GM12878 (cell line): ENCODE measurements around the gene RAB23. TPM values are rescaled to one million over a fixed set of nuclear protein-coding genes. Genes with fewer than 3 reads are reported as not detected.
A peak's percentile ranks its signal among the peaks of the same experiment; 100 is the strongest.

ENCODE experiments used
- CBX3 ChIP-seq: fragments of 200-600 bp; sonication (generic); IDR thresholded peaks from 2 replicates; pipeline ENCODE4 v1.6.1; 2016; ENCODE audit warnings: low read depth, borderline replicate concordance
- CBX5 ChIP-seq: sonication (generic); IDR thresholded peaks from 2 replicates; pipeline ENCODE4 v1.6.1; 2016; ENCODE audit warnings: low read depth, moderate library complexity, mild to moderate bottlenecking, inconsistent platforms
- ETV6 ChIP-seq, 2 experiments: fragments of 450-650 bp in 1 of 2; IDR thresholded peaks in 1 of 2; conservative IDR thresholded peaks in 1 of 2; 2 replicates each; pipeline ENCODE4 v1.6.1; 2014; ENCODE audit warnings: antibody characterized with exemption in 1 of 2, borderline replicate concordance in 1 of 2, low read depth in 1 of 2, mild to moderate bottlenecking in 1 of 2, moderate library complexity in 1 of 2
- FOXK2 ChIP-seq: fragments of 450-650 bp; IDR thresholded peaks from 2 replicates; pipeline ENCODE4 v1.6.1; 2017; ENCODE audit warnings: mild to moderate bottlenecking, moderate library complexity
- HCFC1 ChIP-seq: fragments of 150-350 bp; IDR thresholded peaks from 2 replicates; pipeline ENCODE4 v1.6.1; 2014; ENCODE audit warnings: low read length
- IKZF2 ChIP-seq, 2 experiments: fragments of 450-650 bp; IDR thresholded peaks; 2 replicates each; pipeline ENCODE4 v1.6.1; 2017; ENCODE audit warnings: mild to moderate bottlenecking in 2 of 2, moderate library complexity in 2 of 2
- MTA2 ChIP-seq: fragments of 450-650 bp; IDR thresholded peaks from 2 replicates; pipeline ENCODE4 v1.6.1; 2016; ENCODE audit warnings: low read depth, mild to moderate bottlenecking, moderate library complexity
- MTA3 ChIP-seq: IDR thresholded peaks from 2 replicates; pipeline ENCODE4 v1.6.1; 2012; ENCODE audit warnings: low read length, inconsistent platforms, borderline replicate concordance
- NFIC ChIP-seq: IDR thresholded peaks from 2 replicates; pipeline ENCODE4 v1.6.1; 2012; ENCODE audit warnings: low read depth, mild to moderate bottlenecking, inconsistent platforms, low read length, moderate library complexity
- POLR2AphosphoS5 ChIP-seq: IDR thresholded peaks from 2 replicates; pipeline ENCODE4 v1.6.1; 2011; ENCODE audit warnings: mild to moderate bottlenecking, low read length, inconsistent platforms
- RB1 ChIP-seq: fragments of 450-650 bp; formaldehyde crosslinking; IDR thresholded peaks from 2 replicates; pipeline ENCODE4 v1.6.1; 2017; ENCODE audit warnings: mild to moderate bottlenecking, borderline replicate concordance
- RBBP5 ChIP-seq: fragments of 200-600 bp; sonication (generic); conservative IDR thresholded peaks from 2 replicates; pipeline ENCODE4 v1.6.1; 2016
- RFX5 ChIP-seq: IDR thresholded peaks from 2 replicates; pipeline ENCODE4 v1.6.1; 2011; ENCODE audit warnings: low read depth, low read length, improper control_type of control experiment
- SMAD1 ChIP-seq: fragments of 450-650 bp; IDR thresholded peaks from 2 replicates; pipeline ENCODE4 v1.6.1; 2018; ENCODE audit warnings: mild to moderate bottlenecking, low read depth; ENCODE audit not compliant: partially characterized antibody
- SMAD5 ChIP-seq: IDR thresholded peaks from 2 replicates; pipeline ENCODE4 v1.6.1; 2016; ENCODE audit warnings: antibody characterized with exemption, low read depth
- SPI1 ChIP-seq: IDR thresholded peaks from 2 replicates; pipeline ENCODE4 v1.6.1; 2011; ENCODE audit warnings: low read depth, mild to moderate bottlenecking, low read length, moderate library complexity, borderline replicate concordance; ENCODE audit not compliant: insufficient read depth
- SREBF1 ChIP-seq: IDR thresholded peaks from 2 replicates; pipeline ENCODE4 v1.6.1; 2012; ENCODE audit warnings: mild to moderate bottlenecking, low read length
- SRF ChIP-seq, 2 experiments: IDR thresholded peaks; 2 replicates each; pipeline ENCODE4 v1.6.1; 2011; ENCODE audit warnings: low read depth in 2 of 2, low read length in 2 of 2, mild to moderate bottlenecking in 1 of 2, moderate library complexity in 1 of 2
- STAT1 ChIP-seq: fragments of 450-650 bp; conservative IDR thresholded peaks from 2 replicates; pipeline ENCODE4 v1.6.1; 2014; ENCODE audit warnings: antibody characterized with exemption, mild to moderate bottlenecking
- TARDBP ChIP-seq: IDR thresholded peaks from 2 replicates; pipeline ENCODE4 v1.6.1; 2016; ENCODE audit warnings: borderline replicate concordance
- ZNF274 ChIP-seq: IDR thresholded peaks from one replicate; pipeline ENCODE4 v1.8.0; 2011; ENCODE audit not compliant: insufficient read length, insufficient read depth
- polyA plus RNA-seq, 11 experiments: library from polyadenylated mRNA; depleted of rRNA in 4 of 11; unstranded in 6 of 11; stranded (reverse) in 5 of 11; fragments of >200 nt; fragmentation: Nextera tagmentation in 4 of 11; fragmentation: Illumina TruSeq in 1 of 11; extraction: Ambion mirVana in 4 of 11; extraction: Trizol in 1 of 11; gene quantifications; 1 replicate in 1 of 11; 2 replicates in 10 of 11; pipeline versions ENCODE4 v1.2.1 to v1.2.3, GENCODE V29; 2011 to 2016; ENCODE audit warnings: inconsistent platforms in 2 of 11, missing spikeins in 2 of 11, low read depth in 1 of 11
- total RNA-seq, 4 experiments: library from RNA; depleted of rRNA in 3 of 4; stranded (reverse); fragments of >200 nt in 3 of 4; fragmentation: Illumina TruSeq in 1 of 4; extraction: Trizol in 1 of 4; gene quantifications; 2 replicates each; pipeline versions ENCODE4 v1.2.1 to v1.2.3, GENCODE V29; 2013 to 2021
- TF ChIP-seq, protein P1 (sequence below): fragments of 450-650 bp; IDR thresholded peaks from 2 replicates; pipeline ENCODE4 v1.6.1; 2017; ENCODE audit warnings: mild to moderate bottlenecking
- TF ChIP-seq, protein P2 (sequence below): IDR thresholded peaks from 2 replicates; pipeline ENCODE4 v1.6.1; 2011; ENCODE audit warnings: low read depth, low read length, improper control_type of control experiment, borderline replicate concordance
- TF ChIP-seq, protein P3 (sequence below): IDR thresholded peaks from 2 replicates; pipeline ENCODE4 v1.6.1; 2012; ENCODE audit warnings: low read length, inconsistent platforms
- TF ChIP-seq, protein P4 (sequence below): IDR thresholded peaks from 2 replicates; pipeline ENCODE4 v1.6.1; 2012; ENCODE audit warnings: low read depth, low read length, improper control_type of control experiment
- TF ChIP-seq, protein P5 (sequence below): IDR thresholded peaks from 2 replicates; pipeline ENCODE4 v1.6.1; 2012; ENCODE audit warnings: low read depth, low read length, improper control_type of control experiment

The RAB23 gene
- total and polyA plus RNA-seq, 10 of the 15 experiments (the other 5 are each of a cell fraction or from before 2014, with no cell fraction given), result 0.80 to 6.0 (median 3.1) TPM

DNA sequence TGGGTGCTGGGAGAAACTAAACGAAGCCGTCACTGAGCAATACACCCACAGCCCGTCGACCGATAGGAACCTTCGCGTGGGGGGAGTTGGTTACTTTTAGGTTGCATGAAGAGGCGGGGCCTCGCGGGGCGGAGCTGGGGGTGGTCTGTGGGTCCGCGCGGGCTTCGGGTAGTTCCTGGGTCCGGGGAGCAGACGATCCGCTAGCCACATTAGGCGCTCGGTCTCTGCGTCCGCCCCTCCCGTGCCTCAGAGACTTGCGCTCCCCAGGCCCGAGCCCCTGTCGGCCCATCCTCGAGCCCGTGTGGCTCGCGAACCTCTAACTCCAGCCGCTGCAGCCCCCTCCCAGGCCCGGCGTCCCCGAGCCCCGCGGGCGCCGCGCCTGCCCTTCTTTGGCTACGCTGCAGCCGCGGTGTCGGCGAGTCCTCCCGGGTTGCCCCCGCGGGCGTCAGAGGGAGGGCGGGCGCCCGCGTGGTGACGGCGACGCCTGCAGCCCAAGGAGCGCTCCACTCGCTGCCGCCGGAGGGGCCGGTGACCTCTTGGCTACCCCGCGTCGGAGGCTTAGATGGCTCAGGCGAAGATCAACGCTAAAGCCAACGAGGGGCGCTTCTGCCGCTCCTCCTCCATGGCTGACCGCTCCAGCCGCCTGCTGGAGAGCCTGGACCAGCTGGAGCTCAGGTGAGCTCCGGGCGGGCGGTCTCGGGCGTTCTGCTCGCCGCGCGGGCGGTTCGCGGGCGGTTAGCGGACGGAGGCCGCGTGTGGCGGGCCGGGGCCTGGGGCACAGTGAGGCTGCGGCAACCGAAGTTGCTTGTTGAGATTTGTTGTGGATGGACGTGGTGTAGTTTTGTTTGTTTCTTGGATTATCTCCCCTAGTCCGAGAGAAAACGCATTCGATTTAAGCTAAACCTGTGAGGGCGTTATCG lies 49.7 kb downstream of the RAB23 start, which contains the start of gene BAG2 (continued):
- TF ChIP-seq, protein P1, sequence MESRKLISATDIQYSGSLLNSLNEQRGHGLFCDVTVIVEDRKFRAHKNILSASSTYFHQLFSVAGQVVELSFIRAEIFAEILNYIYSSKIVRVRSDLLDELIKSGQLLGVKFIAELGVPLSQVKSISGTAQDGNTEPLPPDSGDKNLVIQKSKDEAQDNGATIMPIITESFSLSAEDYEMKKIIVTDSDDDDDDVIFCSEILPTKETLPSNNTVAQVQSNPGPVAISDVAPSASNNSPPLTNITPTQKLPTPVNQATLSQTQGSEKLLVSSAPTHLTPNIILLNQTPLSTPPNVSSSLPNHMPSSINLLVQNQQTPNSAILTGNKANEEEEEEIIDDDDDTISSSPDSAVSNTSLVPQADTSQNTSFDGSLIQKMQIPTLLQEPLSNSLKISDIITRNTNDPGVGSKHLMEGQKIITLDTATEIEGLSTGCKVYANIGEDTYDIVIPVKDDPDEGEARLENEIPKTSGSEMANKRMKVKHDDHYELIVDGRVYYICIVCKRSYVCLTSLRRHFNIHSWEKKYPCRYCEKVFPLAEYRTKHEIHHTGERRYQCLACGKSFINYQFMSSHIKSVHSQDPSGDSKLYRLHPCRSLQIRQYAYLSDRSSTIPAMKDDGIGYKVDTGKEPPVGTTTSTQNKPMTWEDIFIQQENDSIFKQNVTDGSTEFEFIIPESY, result no peak
- TF ChIP-seq MTA3 (no peak; the same call in 1 of the 2 replicates), HCFC1 (peak; percentile 21; the same call in 1 of the 2 replicates), IKZF2 (IDR thresholded peaks at IDR 0.05) (no peak), STAT1 (peak; percentile 81), SMAD1 (peak; percentile 37), RFX5 (no peak), SPI1 (no peak), POLR2AphosphoS5 (peak; percentile 94), ZNF274 (no peak), RB1 (peak; percentile 79; the same call in 1 of the 2 replicates), SMAD5 (peak; percentile 89), CBX3 (no peak), SRF (IDR thresholded peaks at IDR 0.05; ENCODE audit: low read depth in 2 of 2, low read length in 2 of 2) (peak; percentile 81 to 88), CBX5 (peak; percentile 41; the same call in 1 of the 2 replicates), NFIC (no peak; the same call in 1 of the 2 replicates), RBBP5 (no peak), FOXK2 (peak; percentile 94), TARDBP (no peak), MTA2 (no peak), ETV6 (conservative IDR thresholded peaks at IDR 0.05 in 1 of 2, IDR thresholded peaks at IDR 0.05 in 1 of 2; ENCODE audit: borderline replicate concordance in 1 of 2, low read depth in 1 of 2) (no peak), SREBF1 (peak; percentile 93)
- TF ChIP-seq, protein P2, sequence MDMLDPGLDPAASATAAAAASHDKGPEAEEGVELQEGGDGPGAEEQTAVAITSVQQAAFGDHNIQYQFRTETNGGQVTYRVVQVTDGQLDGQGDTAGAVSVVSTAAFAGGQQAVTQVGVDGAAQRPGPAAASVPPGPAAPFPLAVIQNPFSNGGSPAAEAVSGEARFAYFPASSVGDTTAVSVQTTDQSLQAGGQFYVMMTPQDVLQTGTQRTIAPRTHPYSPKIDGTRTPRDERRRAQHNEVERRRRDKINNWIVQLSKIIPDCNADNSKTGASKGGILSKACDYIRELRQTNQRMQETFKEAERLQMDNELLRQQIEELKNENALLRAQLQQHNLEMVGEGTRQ, result no peak
- TF ChIP-seq, protein P3, sequence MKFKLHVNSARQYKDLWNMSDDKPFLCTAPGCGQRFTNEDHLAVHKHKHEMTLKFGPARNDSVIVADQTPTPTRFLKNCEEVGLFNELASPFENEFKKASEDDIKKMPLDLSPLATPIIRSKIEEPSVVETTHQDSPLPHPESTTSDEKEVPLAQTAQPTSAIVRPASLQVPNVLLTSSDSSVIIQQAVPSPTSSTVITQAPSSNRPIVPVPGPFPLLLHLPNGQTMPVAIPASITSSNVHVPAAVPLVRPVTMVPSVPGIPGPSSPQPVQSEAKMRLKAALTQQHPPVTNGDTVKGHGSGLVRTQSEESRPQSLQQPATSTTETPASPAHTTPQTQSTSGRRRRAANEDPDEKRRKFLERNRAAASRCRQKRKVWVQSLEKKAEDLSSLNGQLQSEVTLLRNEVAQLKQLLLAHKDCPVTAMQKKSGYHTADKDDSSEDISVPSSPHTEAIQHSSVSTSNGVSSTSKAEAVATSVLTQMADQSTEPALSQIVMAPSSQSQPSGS, result no peak; the same call in 1 of the 2 replicates
- TF ChIP-seq, protein P4, sequence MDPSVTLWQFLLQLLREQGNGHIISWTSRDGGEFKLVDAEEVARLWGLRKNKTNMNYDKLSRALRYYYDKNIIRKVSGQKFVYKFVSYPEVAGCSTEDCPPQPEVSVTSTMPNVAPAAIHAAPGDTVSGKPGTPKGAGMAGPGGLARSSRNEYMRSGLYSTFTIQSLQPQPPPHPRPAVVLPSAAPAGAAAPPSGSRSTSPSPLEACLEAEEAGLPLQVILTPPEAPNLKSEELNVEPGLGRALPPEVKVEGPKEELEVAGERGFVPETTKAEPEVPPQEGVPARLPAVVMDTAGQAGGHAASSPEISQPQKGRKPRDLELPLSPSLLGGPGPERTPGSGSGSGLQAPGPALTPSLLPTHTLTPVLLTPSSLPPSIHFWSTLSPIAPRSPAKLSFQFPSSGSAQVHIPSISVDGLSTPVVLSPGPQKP, result no peak
- TF ChIP-seq, protein P5, sequence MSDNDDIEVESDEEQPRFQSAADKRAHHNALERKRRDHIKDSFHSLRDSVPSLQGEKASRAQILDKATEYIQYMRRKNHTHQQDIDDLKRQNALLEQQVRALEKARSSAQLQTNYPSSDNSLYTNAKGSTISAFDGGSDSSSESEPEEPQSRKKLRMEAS, result peak; percentile 35; the same call in 1 of the 2 replicates
